Measurements from ENCODE around the gene MARCHF9. TPM values are rescaled to one million over a fixed set of nuclear protein-coding genes. Genes with fewer than 3 reads are reported as not detected.

The MARCHF9 gene
- total RNA-seq, 2 donors from 2014 or later = 11.1 to 13.2 TPM

- Histone ChIP-seq H3K9me3 (no peaks in the 10 kb centered on the region), H3K36me3 (no peaks in the 10 kb centered on the region), H3K27me3 (replicated peaks; ENCODE audit: insufficient read depth) (no peaks in the 10 kb centered on the region), H3K4me1 (replicated peaks) (peaks cover 5% of the 10 kb centered on the region), H3K4me3 (no peak overlapping the region), H3K27ac (no peak overlapping the region)
- intact Hi-C loops (cut with DNase I) = no loop called here
- TF ChIP-seq POLR2A (IDR thresholded peaks at IDR 0.05) = no peak
- no peak for TF ChIP-seq POLR2AphosphoS5 (IDR thresholded peaks at IDR 0.05)
- TF ChIP-seq, protein P1, sequence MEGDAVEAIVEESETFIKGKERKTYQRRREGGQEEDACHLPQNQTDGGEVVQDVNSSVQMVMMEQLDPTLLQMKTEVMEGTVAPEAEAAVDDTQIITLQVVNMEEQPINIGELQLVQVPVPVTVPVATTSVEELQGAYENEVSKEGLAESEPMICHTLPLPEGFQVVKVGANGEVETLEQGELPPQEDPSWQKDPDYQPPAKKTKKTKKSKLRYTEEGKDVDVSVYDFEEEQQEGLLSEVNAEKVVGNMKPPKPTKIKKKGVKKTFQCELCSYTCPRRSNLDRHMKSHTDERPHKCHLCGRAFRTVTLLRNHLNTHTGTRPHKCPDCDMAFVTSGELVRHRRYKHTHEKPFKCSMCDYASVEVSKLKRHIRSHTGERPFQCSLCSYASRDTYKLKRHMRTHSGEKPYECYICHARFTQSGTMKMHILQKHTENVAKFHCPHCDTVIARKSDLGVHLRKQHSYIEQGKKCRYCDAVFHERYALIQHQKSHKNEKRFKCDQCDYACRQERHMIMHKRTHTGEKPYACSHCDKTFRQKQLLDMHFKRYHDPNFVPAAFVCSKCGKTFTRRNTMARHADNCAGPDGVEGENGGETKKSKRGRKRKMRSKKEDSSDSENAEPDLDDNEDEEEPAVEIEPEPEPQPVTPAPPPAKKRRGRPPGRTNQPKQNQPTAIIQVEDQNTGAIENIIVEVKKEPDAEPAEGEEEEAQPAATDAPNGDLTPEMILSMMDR (IDR thresholded peaks at IDR 0.05) = no peak
- DNase-seq (ENCODE audit: low spot score) = no peak
- 81% methylated on average over 4 of the region's 4 CpGs for WGBS
These were observed 20.8 kb downstream of the MARCHF9 start for GRCh38 chr12:57775563-57776246.

- DNase-seq (ENCODE audit: low spot score) = no peak
- TF ChIP-seq POLR2A (IDR thresholded peaks at IDR 0.05) = no peak
- TF ChIP-seq, protein P1 (IDR thresholded peaks at IDR 0.05) = no peak
- TF ChIP-seq POLR2AphosphoS5 (IDR thresholded peaks at IDR 0.05) = no peak
- no peaks in the 10 kb centered on the region for H3K27me3 ChIP-seq (replicated peaks; ENCODE audit: insufficient read depth)
- no peak overlapping the region for H3K4me3 ChIP-seq
- H3K9me3 ChIP-seq = no peaks in the 10 kb centered on the region
- WGBS = 83% methylated on average over 2 of the region's 2 CpGs
- no peak overlapping the region for H3K27ac ChIP-seq
- peaks cover 4% of the 10 kb centered on the region for H3K4me1 ChIP-seq (replicated peaks)
- intact Hi-C loops (cut with DNase I) = no loop called here
- H3K36me3 ChIP-seq = no peaks in the 10 kb centered on the region
These were observed 21.3 kb downstream of the MARCHF9 start for GRCh38 chr12:57776247-57776587.

DNA sequence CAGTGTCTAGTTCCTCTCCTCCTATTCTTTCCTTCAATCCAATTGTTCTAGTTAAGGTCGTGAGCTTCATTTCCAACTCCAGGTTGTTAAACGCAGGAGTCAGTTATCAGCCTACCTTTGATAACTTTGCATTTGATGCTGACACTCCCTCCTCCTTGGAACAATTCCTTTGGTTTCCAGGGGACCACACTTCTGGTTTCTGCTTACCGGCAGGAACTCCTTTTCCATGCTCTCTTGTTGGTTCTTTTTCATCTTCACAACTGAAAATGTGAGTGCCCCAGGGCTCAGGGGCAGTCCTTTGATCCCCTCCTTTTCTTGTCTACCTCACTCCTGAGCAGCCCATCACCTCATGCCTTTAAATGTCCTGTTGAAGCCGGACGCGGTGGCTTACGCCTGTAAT, 22.5 kb downstream of the MARCHF9 start:
- H3K9me3 ChIP-seq = no peaks in the 10 kb centered on the region
- H3K36me3 ChIP-seq = no peaks in the 10 kb centered on the region
- no peaks in the 10 kb centered on the region for H3K4me1 ChIP-seq (replicated peaks)
- no peak for DNase-seq (ENCODE audit: low spot score)
- no peak overlapping the region for H3K4me3 ChIP-seq
- intact Hi-C loops (cut with DNase I) = no loop called here
- no peak for TF ChIP-seq POLR2AphosphoS5 (IDR thresholded peaks at IDR 0.05)
- TF ChIP-seq POLR2A (IDR thresholded peaks at IDR 0.05) = no peak
- TF ChIP-seq, protein P1 (IDR thresholded peaks at IDR 0.05) = no peak
- WGBS = 88% methylated on average over 7 of the region's 7 CpGs
- no peaks in the 10 kb centered on the region for H3K27me3 ChIP-seq (replicated peaks; ENCODE audit: insufficient read depth)
- H3K27ac ChIP-seq = no peak overlapping the region

- no peaks in the 10 kb centered on the region for H3K4me1 ChIP-seq (replicated peaks)
- 93% methylated on average over 7 of the region's 7 CpGs for WGBS
These were observed 23.0 kb downstream of the MARCHF9 start for GRCh38 chr12:57777911-57778310.

More at GRCh38 chr12:57777911-57778310, 23.0 kb downstream of the MARCHF9 start:
- no peak for DNase-seq (ENCODE audit: low spot score)
- TF ChIP-seq POLR2AphosphoS5 (IDR thresholded peaks at IDR 0.05) = no peak
- TF ChIP-seq, protein P1 (IDR thresholded peaks at IDR 0.05) = no peak
- no peak for TF ChIP-seq POLR2A (IDR thresholded peaks at IDR 0.05)
- no peaks in the 10 kb centered on the region for H3K9me3 ChIP-seq
- H3K36me3 ChIP-seq = no peaks in the 10 kb centered on the region
- H3K4me3 ChIP-seq = no peak overlapping the region
- no peaks in the 10 kb centered on the region for H3K27me3 ChIP-seq (replicated peaks; ENCODE audit: insufficient read depth)
- intact Hi-C loops (cut with DNase I) = no loop called here
- no peak overlapping the region for H3K27ac ChIP-seq

Data from prostate gland (tissue), 2 donors.